Ovary (tissue), 9 donors: ENCODE measurements around the gene NR5A2. TPM values are rescaled to one million over a fixed set of nuclear protein-coding genes. Genes with fewer than 3 reads are reported as not detected.

Source experiments
- DNase-seq, 5 donors: peaks; one replicate each; pipeline ENCODE4 v3.0.0-alpha.2; 2019 to 2020
- H3K27ac ChIP-seq, 2 donors: fragments of 200-600 bp; one replicate each; pipeline versions ENCODE4 v1.5.1 to v1.8.0; 2019 to 2022
- H3K27me3 ChIP-seq: fragments of 200-600 bp; one replicate; pipeline ENCODE4 v1.8.0; 2022
- H3K36me3 ChIP-seq: fragments of 200-600 bp; sonication (generic); one replicate; pipeline ENCODE4 v1.5.1; 2019
- H3K4me1 ChIP-seq: one replicate; pipeline ENCODE4 v1.8.1; 2013; ENCODE audit warnings: mild to moderate bottlenecking, moderate library complexity; ENCODE audit not compliant: insufficient read depth
- H3K4me3 ChIP-seq: fragments of 200-600 bp; sonication (generic); one replicate; pipeline ENCODE4 v1.5.1; 2017
- H3K9me3 ChIP-seq, 2 donors: fragments of 200-600 bp in 1 of 2; sonication (generic) in 1 of 2; one replicate each; pipeline versions ENCODE4 v1.5.1 to v1.8.1; 2013 to 2019; ENCODE audit warnings: mild to moderate bottlenecking in 1 of 2, moderate library complexity in 1 of 2
- EP300 ChIP-seq: sonication (generic); formaldehyde crosslinking; IDR thresholded peaks from one replicate; pipeline ENCODE4 v1.6.1; 2017; ENCODE audit warnings: antibody characterized with exemption
- POLR2A ChIP-seq: fragments of 450-650 bp; IDR thresholded peaks from one replicate; pipeline ENCODE4 v1.6.1; 2017; ENCODE audit warnings: antibody characterized with exemption, mild to moderate bottlenecking, moderate library complexity
- WGBS, 3 donors: extraction: QIAGEN DNeasy Blood & Tissue Kit in 1 of 3; methylation state at CpG; one replicate each; pipeline versions ENCODE4 v1.1.5 to v1.1.7; 2013 to 2017; 5-methylcytosine and 5-hydroxymethylcytosine counted together
- intact Hi-C, 4 donors: fragments of 100-400 bp; cut with DNase I; formaldehyde crosslinking; loops; one replicate each; pipeline versions ENCODE4 v1.11.0 to v1.15.1; 2022 to 2023
- polyA plus RNA-seq, 2 donors: library from polyadenylated mRNA; stranded (reverse); fragments of 200-250 nt in 1 of 2; fragments of 350-450 nt in 1 of 2; fragmentation: Illumina TruSeq in 1 of 2; extraction: RNeasy Lipid Tissue Mini Kit (QIAGEN cat#74804) in 1 of 2; gene quantifications; one replicate each; pipeline ENCODE4 v1.2.3, GENCODE V29; 2013 to 2014
- total RNA-seq, 7 donors: library from RNA; depleted of rRNA in 2 of 7; stranded (reverse); fragments of >200 nt in 2 of 7; fragmentation: NEBNext Ultra II Directional in 3 of 7; extraction: Animal tissue kit (Norgen Biotek cat#: 25700) in 3 of 7; gene quantifications; one replicate each; pipeline versions ENCODE4 v1.1.0 to v1.2.4, GENCODE V29; 2016 to 2023
- TF ChIP-seq, protein P1 (sequence below), 3 donors: fragments of 450-650 bp in 2 of 3; fragments of 200-600 bp in 1 of 3; IDR thresholded peaks; one replicate each; pipeline versions ENCODE4 v1.5.1 to v1.8.0; 2016 to 2022; ENCODE audit warnings: antibody characterized with exemption in 3 of 3, mild to moderate bottlenecking in 1 of 3
- donor health status: DM: no; HTN: no; CAD: no; lungs with moderate emphysema.
- donor health status: DM: no; HTN: no; CAD: no.
- donor health status: Bipolar disorder and iron deficiency.
- donor health status: DM: yes; HTN: yes; CAD: no.
- donor health status: DM: no; HTN: no; CAD: no.
- donor health status: DM: yes; HTN: yes; CAD: no.

Gene NR5A2
- total and polyA plus RNA-seq, 9 donors, result 1.5 to 45.8 (median 3.0) TPM

DNA sequence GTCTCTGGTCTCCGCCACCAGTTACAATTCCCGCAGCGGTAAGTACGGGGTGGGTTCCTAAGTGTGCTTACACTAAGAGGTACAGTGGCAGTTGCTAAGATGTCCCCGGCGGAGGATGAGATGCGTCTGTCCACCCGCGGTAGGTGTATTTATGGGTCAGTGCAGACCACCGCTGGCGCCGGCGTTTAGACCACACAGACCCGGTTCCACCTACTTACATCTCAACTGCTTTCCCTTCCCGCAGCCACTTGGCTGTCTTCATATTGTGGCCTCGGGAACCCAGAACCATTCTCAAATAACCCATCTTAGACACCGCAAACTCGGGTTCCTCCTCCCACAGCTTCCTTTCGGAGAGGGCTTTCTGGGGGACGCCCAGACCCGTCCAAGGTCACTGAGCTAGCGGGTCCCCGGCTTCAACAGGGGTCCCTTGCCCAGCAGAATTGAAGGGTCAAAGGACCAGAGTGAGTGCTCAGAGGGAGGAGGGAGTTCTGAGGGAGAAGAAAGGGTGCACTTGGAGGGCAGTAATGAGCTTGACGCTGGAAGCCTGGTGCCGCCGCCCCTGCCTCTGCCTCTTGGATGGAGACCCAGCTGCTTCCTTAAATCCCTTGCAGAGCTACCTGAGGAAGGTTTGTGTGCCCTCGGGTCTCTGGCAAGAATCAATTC, 8.6 kb downstream of the NR5A2 start:
- no peak overlapping the region for H3K27ac ChIP-seq
- intact Hi-C loops, result no loop called here
- H3K9me3 ChIP-seq, result no peaks in the 10 kb centered on the region
- peaks cover 6% of the 10 kb centered on the region for H3K4me1 ChIP-seq
- H3K4me3 ChIP-seq, result no peak overlapping the region
- DNase-seq, result no peak
- H3K27me3 ChIP-seq, result no peaks in the 10 kb centered on the region
- 9 to 12% (median 10%) methylated on average over 26 to 27 of the region's 27 CpGs for WGBS, 3 donors
- H3K36me3 ChIP-seq, result no peaks in the 10 kb centered on the region
- no peak for TF ChIP-seq EP300
- TF ChIP-seq, protein P1, sequence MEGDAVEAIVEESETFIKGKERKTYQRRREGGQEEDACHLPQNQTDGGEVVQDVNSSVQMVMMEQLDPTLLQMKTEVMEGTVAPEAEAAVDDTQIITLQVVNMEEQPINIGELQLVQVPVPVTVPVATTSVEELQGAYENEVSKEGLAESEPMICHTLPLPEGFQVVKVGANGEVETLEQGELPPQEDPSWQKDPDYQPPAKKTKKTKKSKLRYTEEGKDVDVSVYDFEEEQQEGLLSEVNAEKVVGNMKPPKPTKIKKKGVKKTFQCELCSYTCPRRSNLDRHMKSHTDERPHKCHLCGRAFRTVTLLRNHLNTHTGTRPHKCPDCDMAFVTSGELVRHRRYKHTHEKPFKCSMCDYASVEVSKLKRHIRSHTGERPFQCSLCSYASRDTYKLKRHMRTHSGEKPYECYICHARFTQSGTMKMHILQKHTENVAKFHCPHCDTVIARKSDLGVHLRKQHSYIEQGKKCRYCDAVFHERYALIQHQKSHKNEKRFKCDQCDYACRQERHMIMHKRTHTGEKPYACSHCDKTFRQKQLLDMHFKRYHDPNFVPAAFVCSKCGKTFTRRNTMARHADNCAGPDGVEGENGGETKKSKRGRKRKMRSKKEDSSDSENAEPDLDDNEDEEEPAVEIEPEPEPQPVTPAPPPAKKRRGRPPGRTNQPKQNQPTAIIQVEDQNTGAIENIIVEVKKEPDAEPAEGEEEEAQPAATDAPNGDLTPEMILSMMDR (IDR thresholded peaks at IDR 0.05), result no peak
- no peak for TF ChIP-seq POLR2A

DNA sequence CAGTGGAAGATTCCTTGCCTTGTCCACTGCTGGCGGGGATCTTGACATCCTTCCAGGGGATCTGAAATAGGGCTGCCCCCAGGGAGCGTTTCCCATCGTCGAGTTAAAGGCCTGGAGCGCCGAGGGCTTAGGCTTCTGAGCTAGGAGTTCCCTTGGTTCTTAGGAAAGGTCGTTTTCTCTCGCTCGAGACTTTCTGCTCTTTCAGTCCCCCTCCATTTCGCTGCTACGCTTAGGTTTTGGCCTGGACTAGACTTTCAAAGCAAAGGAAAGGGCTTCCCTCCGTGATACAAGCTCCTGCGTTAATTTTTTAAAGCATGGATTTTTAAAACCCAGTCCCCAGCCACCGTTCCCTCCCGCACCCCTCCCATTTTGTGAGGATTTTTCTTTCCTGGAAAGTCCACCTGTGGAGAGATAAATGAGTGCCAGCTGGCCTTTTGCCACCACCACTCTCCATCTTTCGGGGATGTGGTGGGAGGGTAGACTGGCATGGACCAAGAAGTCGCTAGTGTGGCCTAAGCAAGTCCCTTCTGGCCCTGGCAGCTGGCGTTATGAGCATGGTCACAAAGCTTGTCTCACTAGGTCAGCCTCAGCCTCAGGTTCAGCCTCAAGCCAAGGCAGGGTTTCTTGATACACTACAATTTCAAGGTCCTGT, 9.2 kb downstream of the NR5A2 start:
- H3K4me1 ChIP-seq, result peaks cover 6% of the 10 kb centered on the region
- intact Hi-C loops, result no loop called here
- no peak overlapping the region for H3K4me3 ChIP-seq
- 27 to 36% (median 33%) methylated on average over 18 of the region's 18 CpGs for WGBS, 3 donors
- no peaks in the 10 kb centered on the region for H3K36me3 ChIP-seq
- DNase-seq, result no peak
- no peak for TF ChIP-seq POLR2A
- TF ChIP-seq EP300, result no peak
- TF ChIP-seq, protein P1 (IDR thresholded peaks at IDR 0.05), result no peak
- no peak overlapping the region for H3K27ac ChIP-seq
- no peaks in the 10 kb centered on the region for H3K27me3 ChIP-seq
- no peaks in the 10 kb centered on the region for H3K9me3 ChIP-seq

DNA sequence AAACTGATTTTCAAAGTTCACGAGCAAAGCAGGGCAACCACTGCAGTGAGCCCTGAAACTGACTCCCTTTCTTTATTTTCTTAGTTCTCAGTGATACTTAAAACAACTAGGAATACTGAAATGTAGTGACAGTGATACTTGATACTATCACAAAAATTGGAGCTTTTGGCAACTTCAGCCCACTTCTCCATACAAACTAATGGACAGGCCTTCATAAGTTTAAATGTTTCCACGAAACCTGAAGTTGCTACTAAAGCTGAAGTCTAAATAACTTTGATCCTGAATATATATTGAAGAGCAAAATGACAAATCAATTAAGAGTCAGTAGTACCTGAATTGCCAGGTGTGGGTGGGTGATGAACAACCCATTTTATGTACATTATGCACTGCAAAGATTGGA, 10.0 kb downstream of the NR5A2 start:
- TF ChIP-seq, protein P1 (IDR thresholded peaks at IDR 0.05), result no peak
- TF ChIP-seq POLR2A (no peak), EP300 (no peak)
- no peak for DNase-seq
- H3K4me3 ChIP-seq, result no peak overlapping the region
- no peak overlapping the region for H3K27ac ChIP-seq
- H3K27me3 ChIP-seq, result no peaks in the 10 kb centered on the region
- WGBS, 3 donors, result 49 to 96% (median 64%) methylated on average over 2 of the region's 2 CpGs
- H3K36me3 ChIP-seq, result no peaks in the 10 kb centered on the region
- intact Hi-C loops, result no loop called here
- H3K4me1 ChIP-seq, result peaks cover 6% of the 10 kb centered on the region
- H3K9me3 ChIP-seq, result no peaks in the 10 kb centered on the region

DNA sequence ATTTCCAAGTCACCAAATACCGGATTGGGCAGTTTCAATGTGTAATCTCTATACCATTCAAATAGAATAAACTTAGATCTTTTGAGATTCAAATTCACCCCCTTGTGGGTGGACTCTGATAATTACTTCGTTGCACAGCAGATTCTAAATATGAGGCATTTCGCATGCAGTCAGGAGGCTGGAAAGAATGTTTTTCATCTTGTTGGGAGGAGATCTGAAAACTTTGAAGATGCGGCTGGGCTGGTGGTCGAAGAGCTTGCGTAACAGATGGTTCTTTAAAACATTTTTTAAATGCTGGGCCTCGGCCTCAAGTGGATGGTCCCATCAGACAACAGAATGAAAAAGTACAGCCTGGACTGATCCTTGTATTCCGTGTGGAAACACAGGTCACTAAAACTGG, 10.4 kb downstream of the NR5A2 start:
- Histone ChIP-seq H3K4me3 (no peak overlapping the region), H3K27ac (no peak overlapping the region), H3K9me3 (no peaks in the 10 kb centered on the region), H3K4me1 (peaks cover 8% of the 10 kb centered on the region), H3K27me3 (no peaks in the 10 kb centered on the region), H3K36me3 (no peaks in the 10 kb centered on the region)
- WGBS, 3 donors, result 66 to 78% (median 77%) methylated on average over 8 of the region's 8 CpGs
- TF ChIP-seq EP300 (no peak), POLR2A (no peak)
- TF ChIP-seq, protein P1 (IDR thresholded peaks at IDR 0.05), result no peak
- intact Hi-C loops, result no loop called here
- DNase-seq, result no peak
